H9 (cell line): ENCODE results near the gene CACNB3. TPM values are rescaled to one million over a fixed set of nuclear protein-coding genes. Genes with fewer than 3 reads are reported as not detected.

Source experiments
- DNase-seq: peaks from one replicate; pipeline ENCODE4 v3.0.0-alpha.2; 2017
- H2AFZ ChIP-seq: one replicate; pipeline ENCODE4 v1.6.1; 2013; ENCODE audit warnings: mild to moderate bottlenecking, low read length, control low read depth, moderate library complexity
- H2AK5ac ChIP-seq: 2 replicates; pipeline ENCODE4 v1.6.1; 2013; ENCODE audit warnings: low read length, control low read depth, mixed read lengths; ENCODE audit not compliant: insufficient read length
- H2BK120ac ChIP-seq: one replicate; pipeline ENCODE4 v1.6.1; 2013; ENCODE audit warnings: low read depth, mild to moderate bottlenecking, low read length, control low read depth, inconsistent platforms; ENCODE audit not compliant: poor library complexity, severe bottlenecking
- H2BK12ac ChIP-seq: 2 replicates; pipeline ENCODE4 v1.6.1; 2013; ENCODE audit warnings: low read length, control low read depth, mixed read lengths, low read depth; ENCODE audit not compliant: insufficient read length
- H2BK15ac ChIP-seq: 2 replicates; pipeline ENCODE4 v1.6.1; 2013; ENCODE audit warnings: low read depth, low read length, control low read depth
- H2BK20ac ChIP-seq: one replicate; pipeline ENCODE4 v1.6.1; 2013; ENCODE audit warnings: low read depth, mild to moderate bottlenecking, low read length, control low read depth, inconsistent platforms; ENCODE audit not compliant: poor library complexity, severe bottlenecking
- H2BK5ac ChIP-seq: 2 replicates; pipeline ENCODE4 v1.6.1; 2013; ENCODE audit warnings: low read length, control low read depth, mixed read lengths; ENCODE audit not compliant: insufficient read length
- H3K14ac ChIP-seq: 2 replicates; pipeline ENCODE4 v1.6.1; 2013; ENCODE audit warnings: low read length, control low read depth; ENCODE audit not compliant: insufficient read depth
- H3K18ac ChIP-seq: 2 replicates; pipeline ENCODE4 v1.6.1; 2013; ENCODE audit warnings: low read depth, mild to moderate bottlenecking, mixed read lengths, low read length, control low read depth; ENCODE audit not compliant: insufficient read length
- H3K23ac ChIP-seq: 2 replicates; pipeline ENCODE4 v1.6.1; 2013; ENCODE audit warnings: low read length, control low read depth, mixed read lengths, low read depth; ENCODE audit not compliant: insufficient read length
- H3K23me2 ChIP-seq: 2 replicates; pipeline ENCODE4 v1.6.1; 2013; ENCODE audit warnings: low read depth, mild to moderate bottlenecking, mixed read lengths, low read length, control low read depth; ENCODE audit not compliant: insufficient read length, poor library complexity, severe bottlenecking
- H3K27ac ChIP-seq: 2 replicates; pipeline ENCODE4 v1.5.1; 2013; ENCODE audit warnings: low read length, control low read depth, mixed read lengths, low read depth; ENCODE audit not compliant: insufficient read length
- H3K27me3 ChIP-seq: 2 replicates; pipeline ENCODE4 v1.6.1; 2013; ENCODE audit warnings: low read length, control low read depth, inconsistent platforms; ENCODE audit not compliant: insufficient read depth
- H3K4ac ChIP-seq: 2 replicates; pipeline ENCODE4 v1.6.1; 2013; ENCODE audit warnings: low read depth, mild to moderate bottlenecking, control low read depth, inconsistent platforms, low read length, moderate library complexity
- H3K4me1 ChIP-seq: 2 replicates; pipeline ENCODE4 v1.6.1; 2013; ENCODE audit warnings: low read length, control low read depth, inconsistent platforms; ENCODE audit not compliant: insufficient read depth
- H3K4me2 ChIP-seq: 2 replicates; pipeline ENCODE4 v1.6.1; 2013; ENCODE audit warnings: low read length, control low read depth, mixed read lengths; ENCODE audit not compliant: insufficient read length, insufficient read depth
- H3K56ac ChIP-seq: 2 replicates; pipeline ENCODE4 v1.6.1; 2013; ENCODE audit warnings: low read depth, mild to moderate bottlenecking, mixed read lengths, low read length, control low read depth; ENCODE audit not compliant: insufficient read length
- H3K79me1 ChIP-seq: 2 replicates; pipeline ENCODE4 v1.6.1; 2013; ENCODE audit warnings: low read depth, mild to moderate bottlenecking, moderate library complexity, low read length, control low read depth, inconsistent platforms; ENCODE audit not compliant: insufficient read depth, poor library complexity, severe bottlenecking
- H3K79me2 ChIP-seq: 2 replicates; pipeline ENCODE4 v1.6.1; 2013; ENCODE audit warnings: low read length, control low read depth, inconsistent platforms; ENCODE audit not compliant: insufficient read depth
- H3K9ac ChIP-seq: 2 replicates; pipeline ENCODE4 v1.6.1; 2013; ENCODE audit warnings: low read length, control low read depth, mixed read lengths; ENCODE audit not compliant: insufficient read length; ENCODE audit errors: extremely low read depth
- H3K9me3 ChIP-seq: one replicate; pipeline ENCODE4 v1.6.1; 2013; ENCODE audit warnings: low read depth, low read length, inconsistent platforms; ENCODE audit not compliant: control insufficient read depth
- H3T11ph ChIP-seq: one replicate; pipeline ENCODE4 v1.6.1; 2013; ENCODE audit warnings: mild to moderate bottlenecking, low read length, control low read depth, inconsistent platforms
- H4K20me1 ChIP-seq: one replicate; pipeline ENCODE4 v1.6.1; 2013; ENCODE audit not compliant: control insufficient read depth, insufficient read length, insufficient read depth
- H4K5ac ChIP-seq: 2 replicates; pipeline ENCODE4 v1.6.1; 2013; ENCODE audit warnings: low read depth, mild to moderate bottlenecking, mixed read lengths, low read length, control low read depth; ENCODE audit not compliant: insufficient read length
- H4K8ac ChIP-seq: replicated peaks from 2 replicates; pipeline ENCODE4 v1.6.1; 2013; ENCODE audit warnings: low read length, control low read depth, mixed read lengths, low read depth; ENCODE audit not compliant: insufficient read length
- H4K91ac ChIP-seq: 2 replicates; pipeline ENCODE4 v1.6.1; 2013; ENCODE audit warnings: low read depth, mild to moderate bottlenecking, moderate library complexity, mixed read lengths, low read length, control low read depth; ENCODE audit not compliant: insufficient read length
- H3K27ac Mint-ChIP-seq, 3 experiments: 2 replicates in 2 of 3; 3 replicates in 1 of 3; pipeline ENCODE4 v1.8.0; 2020 to 2021; ENCODE audit warnings: mixed read lengths in 3 of 3, mild to moderate bottlenecking in 1 of 3, moderate library complexity in 1 of 3
- H3K27me3 Mint-ChIP-seq: 2 replicates; pipeline ENCODE4 v1.8.0; 2021; ENCODE audit warnings: low read depth, mild to moderate bottlenecking, moderate library complexity, mixed read lengths
- H3K36me3 Mint-ChIP-seq, 3 experiments: 2 replicates in 2 of 3; 3 replicates in 1 of 3; pipeline ENCODE4 v1.8.0; 2020 to 2021; ENCODE audit warnings: low read depth in 3 of 3, mixed read lengths in 3 of 3; ENCODE audit not compliant: insufficient read depth in 1 of 3
- H3K4me1 Mint-ChIP-seq, 2 experiments: 2 replicates each; pipeline ENCODE4 v1.8.0; 2020; ENCODE audit warnings: mixed read lengths in 2 of 2
- H3K4me3 Mint-ChIP-seq, 2 experiments: 2 replicates in 1 of 2; 3 replicates in 1 of 2; pipeline ENCODE4 v1.8.0; 2020 to 2021; ENCODE audit warnings: mild to moderate bottlenecking in 2 of 2, mixed read lengths in 2 of 2, moderate library complexity in 1 of 2
- H3K9me3 Mint-ChIP-seq, 2 experiments: 2 replicates in 1 of 2; 3 replicates in 1 of 2; pipeline ENCODE4 v1.8.0; 2020; ENCODE audit warnings: mild to moderate bottlenecking in 2 of 2, mixed read lengths in 2 of 2, moderate library complexity in 1 of 2
- CTCF ChIP-seq: fragments of 200-600 bp; sonication (generic); conservative IDR thresholded peaks from 3 replicates; pipeline ENCODE4 v1.8.0; 2021; ENCODE audit warnings: antibody characterized with exemption, mild to moderate bottlenecking
- WGBS: extraction: QIAGEN DNeasy Blood & Tissue Kit; methylation state at CpG from one replicate; pipeline ENCODE4 v1.1.7; 2013; ENCODE audit warnings: missing lambda C conversion rate, low lambda C conversion rate, mixed read lengths; ENCODE audit not compliant: insufficient read length; ENCODE audit errors: extremely low coverage; 5-methylcytosine and 5-hydroxymethylcytosine counted together
- total RNA-seq: library from RNA; stranded (reverse); gene quantifications from 2 replicates; pipeline ENCODE4 v1.2.1, GENCODE V29; 2021

The CACNB3 gene
- total RNA-seq, 1 experiment from 2014 or later: 35.1 TPM

GRCh38 chr12:48869191-48869590 is 50.9 kb downstream of the CACNB3 start:
- 100% methylated on average over 1 of the region's 2 CpGs for WGBS
- no peak overlapping the region for H2BK15ac ChIP-seq
- H3K9ac ChIP-seq: no peak overlapping the region
- TF ChIP-seq CTCF: no peak
- H2BK5ac ChIP-seq: no peak overlapping the region
- peaks cover 4% of the 10 kb centered on the region; the same call in 1 of the 2 replicates for H3K4me1 ChIP-seq
- no peak overlapping the region for H3K4ac ChIP-seq
- H3K79me2 ChIP-seq: no peaks in the 10 kb centered on the region
- Mint-ChIP-seq H3K9me3 (no peaks in the 10 kb centered on the region; a peak in 2 of 5 replicates), H3K27me3 (no peaks in the 10 kb centered on the region), H3K27ac (no peak overlapping the region; a peak in 1 of 7 replicates), H3K4me1 (peaks cover 20 to 22% of the 10 kb centered on the region in 2 experiments), H3K36me3 (0 out of 7 replicates have a peak, but pooled peaks cover 0 to under 1% (median 0%) of the 10 kb centered on the region in 3 experiments), H3K4me3 (no peak overlapping the region)
- H3K27ac ChIP-seq: no peak overlapping the region
- no peak overlapping the region for H3K56ac ChIP-seq
- DNase-seq: no peak
- H3K27me3 ChIP-seq: no peaks in the 10 kb centered on the region
- H4K5ac ChIP-seq: no peak overlapping the region
- H2BK20ac ChIP-seq: no peak overlapping the region
- H3K23me2 ChIP-seq: peaks cover 12% of the 10 kb centered on the region
- H3K79me1 ChIP-seq: no peaks in the 10 kb centered on the region
- no peak overlapping the region for H2BK120ac ChIP-seq
- H4K91ac ChIP-seq: no peak overlapping the region
- H3K18ac ChIP-seq: no peak overlapping the region
- no peak overlapping the region for H2BK12ac ChIP-seq
- no peak overlapping the region for H2AK5ac ChIP-seq
- H3K9me3 ChIP-seq: no peaks in the 10 kb centered on the region
- no peak overlapping the region for H3K14ac ChIP-seq
- H4K20me1 ChIP-seq: no peaks in the 10 kb centered on the region
- no peak overlapping the region for H4K8ac ChIP-seq
- H2AFZ ChIP-seq: no peak overlapping the region
- H3K23ac ChIP-seq: no peak overlapping the region
- H3K4me2 ChIP-seq: no peak overlapping the region
- H3T11ph ChIP-seq: no peak overlapping the region
